ENCODE measurements around the gene TMEM107. TPM values are rescaled to one million over a fixed set of nuclear protein-coding genes. Genes with fewer than 3 reads are reported as not detected.

TMEM107 gene
- total RNA-seq, 1 donor, result 8.3 TPM

DNA sequence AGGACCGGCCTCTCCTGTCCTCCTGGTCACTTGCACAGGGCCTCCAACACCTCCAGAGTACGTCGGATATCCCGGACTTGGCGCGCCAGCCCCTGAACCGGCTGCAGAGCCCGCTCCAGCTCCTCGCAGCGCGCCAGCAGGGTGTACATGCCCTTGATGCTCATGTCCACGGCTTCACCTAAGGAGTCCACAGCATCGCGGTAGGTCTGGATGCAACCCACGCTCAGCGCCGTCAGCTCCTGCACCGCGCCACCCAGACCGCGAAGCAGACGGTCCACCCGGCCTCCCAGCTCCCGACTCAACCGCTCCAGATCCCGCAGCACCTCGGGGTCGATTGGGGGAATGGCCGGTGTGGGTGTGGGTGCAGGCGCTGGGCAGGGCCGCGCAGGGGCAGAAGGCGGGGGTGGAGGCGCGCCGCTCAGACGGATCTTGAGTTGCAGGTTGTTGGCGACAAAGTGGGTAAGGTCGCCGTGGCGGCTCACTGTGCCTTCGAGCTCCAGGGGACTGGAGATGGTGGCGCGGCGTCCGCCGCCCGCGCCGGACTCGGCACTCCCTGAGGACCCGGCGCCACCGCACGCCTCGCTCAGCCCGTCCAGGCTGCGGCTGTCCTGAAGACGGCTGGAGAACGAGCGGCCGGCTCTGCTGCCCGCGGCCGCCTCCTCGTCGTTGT lies 13.0 kb upstream of the TMEM107 start:
- H3K27ac ChIP-seq (ENCODE audit: low read depth, low read length), result peak overlapping the region; percentile 74
- H2AFZ ChIP-seq (ENCODE audit: low read length), result peak overlapping the region; percentile 83
- no peaks in the 10 kb centered on the region for H3K9me3 ChIP-seq (ENCODE audit: low read depth, low read length)
- peak overlapping the region; percentile 93 for H3K4me3 ChIP-seq (ENCODE audit: insufficient read depth, low read length)
- peaks cover 17% of the 10 kb centered on the region for H4K20me1 ChIP-seq (ENCODE audit: insufficient read depth, low read length)
- H3K27me3 ChIP-seq (ENCODE audit: insufficient read depth, low read length), result no peaks in the 10 kb centered on the region
- H3K4me1 ChIP-seq (ENCODE audit: insufficient read depth, low read length), result peaks cover 41% of the 10 kb centered on the region
- TF ChIP-seq, protein P1, sequence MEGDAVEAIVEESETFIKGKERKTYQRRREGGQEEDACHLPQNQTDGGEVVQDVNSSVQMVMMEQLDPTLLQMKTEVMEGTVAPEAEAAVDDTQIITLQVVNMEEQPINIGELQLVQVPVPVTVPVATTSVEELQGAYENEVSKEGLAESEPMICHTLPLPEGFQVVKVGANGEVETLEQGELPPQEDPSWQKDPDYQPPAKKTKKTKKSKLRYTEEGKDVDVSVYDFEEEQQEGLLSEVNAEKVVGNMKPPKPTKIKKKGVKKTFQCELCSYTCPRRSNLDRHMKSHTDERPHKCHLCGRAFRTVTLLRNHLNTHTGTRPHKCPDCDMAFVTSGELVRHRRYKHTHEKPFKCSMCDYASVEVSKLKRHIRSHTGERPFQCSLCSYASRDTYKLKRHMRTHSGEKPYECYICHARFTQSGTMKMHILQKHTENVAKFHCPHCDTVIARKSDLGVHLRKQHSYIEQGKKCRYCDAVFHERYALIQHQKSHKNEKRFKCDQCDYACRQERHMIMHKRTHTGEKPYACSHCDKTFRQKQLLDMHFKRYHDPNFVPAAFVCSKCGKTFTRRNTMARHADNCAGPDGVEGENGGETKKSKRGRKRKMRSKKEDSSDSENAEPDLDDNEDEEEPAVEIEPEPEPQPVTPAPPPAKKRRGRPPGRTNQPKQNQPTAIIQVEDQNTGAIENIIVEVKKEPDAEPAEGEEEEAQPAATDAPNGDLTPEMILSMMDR (IDR thresholded peaks at IDR 0.05; ENCODE audit: extremely low read depth, low read depth, low read length), result no peak
- DNase-seq (ENCODE audit: insufficient read length, low spot score, missing footprints), result peak; percentile 60
- H3K36me3 ChIP-seq (ENCODE audit: insufficient read depth, low read length), result no peaks in the 10 kb centered on the region
- peak overlapping the region; percentile 75 for H3K4me2 ChIP-seq (ENCODE audit: insufficient read depth, low read length)
- H3K79me2 ChIP-seq (ENCODE audit: insufficient read depth, low read length), result peaks cover 17% of the 10 kb centered on the region

DNA sequence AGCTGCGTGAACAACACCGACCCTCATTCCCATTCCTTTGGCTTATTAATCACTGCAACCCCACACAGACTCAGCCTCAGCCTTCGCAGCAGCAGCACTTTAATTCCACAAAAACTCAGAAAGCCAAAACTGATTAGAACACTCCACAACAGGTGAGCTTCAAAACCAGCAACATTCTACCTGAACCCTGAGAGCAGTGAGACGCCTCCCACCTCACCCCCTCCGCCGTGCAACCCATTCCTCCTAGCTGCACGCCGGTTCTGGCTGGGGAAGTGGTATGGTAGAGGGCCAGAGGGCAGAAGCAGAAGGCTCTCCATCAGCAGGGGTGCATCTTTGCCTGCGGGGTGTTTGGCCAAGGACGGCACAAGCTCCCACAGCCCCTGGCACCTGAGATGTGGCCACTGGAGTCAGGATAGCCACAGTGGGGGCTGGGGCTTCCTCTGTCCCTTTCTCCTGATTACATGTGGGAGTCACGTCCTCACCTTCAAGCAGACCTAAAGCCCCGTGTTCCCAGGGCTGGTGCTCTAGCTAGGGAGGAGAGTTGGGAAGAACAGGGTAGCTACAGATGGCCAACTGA lies 12.2 kb upstream of the TMEM107 start:
- no peaks in the 10 kb centered on the region for H3K9me3 ChIP-seq (ENCODE audit: low read depth, low read length)
- peaks cover 17% of the 10 kb centered on the region for H3K79me2 ChIP-seq (ENCODE audit: insufficient read depth, low read length)
- peak; percentile 46 for DNase-seq (ENCODE audit: insufficient read length, low spot score, missing footprints)
- H3K4me2 ChIP-seq (ENCODE audit: insufficient read depth, low read length), result peak overlapping the region; percentile 75
- peaks cover 17% of the 10 kb centered on the region for H4K20me1 ChIP-seq (ENCODE audit: insufficient read depth, low read length)
- H2AFZ ChIP-seq (ENCODE audit: low read length), result no peak overlapping the region
- H3K27me3 ChIP-seq (ENCODE audit: insufficient read depth, low read length), result no peaks in the 10 kb centered on the region
- TF ChIP-seq, protein P1 (IDR thresholded peaks at IDR 0.05; ENCODE audit: extremely low read depth, low read depth, low read length), result no peak
- peak overlapping the region; percentile 93 for H3K4me3 ChIP-seq (ENCODE audit: insufficient read depth, low read length)
- H3K27ac ChIP-seq (ENCODE audit: low read depth, low read length), result peak overlapping the region; percentile 74
- no peaks in the 10 kb centered on the region for H3K36me3 ChIP-seq (ENCODE audit: insufficient read depth, low read length)
- H3K4me1 ChIP-seq (ENCODE audit: insufficient read depth, low read length), result peaks cover 41% of the 10 kb centered on the region

DNA sequence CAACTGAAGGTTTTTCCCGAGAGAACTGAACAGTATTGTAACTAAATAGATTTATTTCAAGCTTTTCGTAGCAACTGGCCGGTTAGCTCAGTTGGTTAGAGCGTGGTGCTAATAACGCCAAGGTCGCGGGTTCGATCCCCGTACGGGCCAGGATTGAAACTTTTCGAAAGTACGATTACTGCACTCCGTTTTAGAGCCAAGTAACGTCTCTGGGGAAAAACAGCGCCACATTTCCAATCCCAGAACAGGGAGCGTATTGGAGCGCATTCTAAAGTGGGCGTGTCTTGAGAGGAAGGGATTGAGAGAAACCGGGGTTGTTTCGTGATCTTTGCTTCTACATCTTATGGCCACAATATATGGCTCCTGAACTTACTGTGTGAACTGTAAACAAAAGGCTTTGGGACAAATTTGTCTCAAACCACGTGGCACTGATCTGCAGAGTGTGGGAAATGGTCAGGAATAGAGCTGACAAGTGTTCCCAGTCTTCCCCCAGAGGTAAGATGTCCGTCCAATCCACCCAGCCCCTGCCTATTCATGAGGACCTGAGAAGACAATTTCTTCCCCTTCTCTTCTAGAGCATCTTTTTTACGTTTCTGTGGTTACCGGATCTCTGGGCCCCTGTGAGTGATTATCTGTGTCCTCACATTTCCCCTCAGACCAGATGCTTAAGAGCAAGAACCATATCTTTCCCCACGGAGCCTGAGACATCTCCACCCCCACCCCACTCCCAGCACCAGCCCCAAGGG lies 11.5 kb upstream of the TMEM107 start:
- Histone ChIP-seq H3K4me2 (ENCODE audit: insufficient read depth, low read length) (peak overlapping the region; percentile 90), H2AFZ (ENCODE audit: low read length) (no peak overlapping the region), H3K9me3 (ENCODE audit: low read depth, low read length) (no peaks in the 10 kb centered on the region), H3K4me1 (ENCODE audit: insufficient read depth, low read length) (peaks cover 40% of the 10 kb centered on the region), H3K79me2 (ENCODE audit: insufficient read depth, low read length) (peaks cover 17% of the 10 kb centered on the region), H3K4me3 (ENCODE audit: insufficient read depth, low read length) (peak overlapping the region; percentile 93), H3K36me3 (ENCODE audit: insufficient read depth, low read length) (no peaks in the 10 kb centered on the region), H3K27me3 (ENCODE audit: insufficient read depth, low read length) (peaks cover 2% of the 10 kb centered on the region), H4K20me1 (ENCODE audit: insufficient read depth, low read length) (peaks cover 17% of the 10 kb centered on the region), H3K27ac (ENCODE audit: low read depth, low read length) (peak overlapping the region; percentile 76)
- DNase-seq (ENCODE audit: insufficient read length, low spot score, missing footprints), result peak; percentile 94
- TF ChIP-seq, protein P1 (IDR thresholded peaks at IDR 0.05; ENCODE audit: extremely low read depth, low read depth, low read length), result peak; percentile 6

Data from osteoblast (primary cell).